Neutrophil (primary cell): Measurements from ENCODE around the gene LPP.

Source experiments
- H3K27ac ChIP-seq: fragments of 200-600 bp; sonication (generic); 2 replicates; pipeline ENCODE4 v1.5.1; 2016; ENCODE audit warnings: mild to moderate bottlenecking, moderate library complexity
- H3K27me3 ChIP-seq: fragments of 200-600 bp; sonication (generic); 2 replicates; pipeline ENCODE4 v1.6.0; 2016; ENCODE audit warnings: mild to moderate bottlenecking
- H3K36me3 ChIP-seq: fragments of 200-600 bp; sonication (generic); 2 replicates; pipeline ENCODE4 v1.5.1; 2017
- H3K4me1 ChIP-seq, 2 experiments: fragments of 200-600 bp in 1 of 2; sonication (generic) in 1 of 2; 1 replicate in 1 of 2; 2 replicates in 1 of 2; pipeline versions ENCODE4 v1.5.1 to v1.6.1; 2013 to 2016; ENCODE audit warnings: low read depth in 1 of 2, low read length in 1 of 2, mild to moderate bottlenecking in 1 of 2, moderate library complexity in 1 of 2; ENCODE audit not compliant: control insufficient read depth in 1 of 2, insufficient read depth in 1 of 2
- H3K4me3 ChIP-seq, 2 experiments: fragments of 200-600 bp in 1 of 2; sonication (generic) in 1 of 2; 1 replicate in 1 of 2; 2 replicates in 1 of 2; pipeline ENCODE4 v1.5.1; 2013 to 2016; ENCODE audit warnings: low read depth in 1 of 2, low read length in 1 of 2, mild to moderate bottlenecking in 1 of 2, moderate library complexity in 1 of 2
- H3K9me3 ChIP-seq: fragments of 200-600 bp; sonication (generic); 2 replicates; pipeline ENCODE4 v1.5.1; 2016
- CTCF ChIP-seq: fragments of 200-600 bp; sonication (generic); IDR thresholded peaks from 2 replicates; pipeline ENCODE4 v1.5.1; 2016; ENCODE audit warnings: antibody characterized with exemption

LPP gene

GRCh38 chr3:188404701-188405100 is 250.7 kb downstream of the LPP start:
- TF ChIP-seq CTCF = no peak
- H3K27ac ChIP-seq = no peak overlapping the region
- no peaks in the 10 kb centered on the region for H3K27me3 ChIP-seq
- H3K4me1 ChIP-seq = peaks cover 2% of the 10 kb centered on the region in 2 experiments
- no peak overlapping the region for H3K4me3 ChIP-seq
- no peaks in the 10 kb centered on the region for H3K9me3 ChIP-seq
- peaks cover 10% of the 10 kb centered on the region for H3K36me3 ChIP-seq

- TF ChIP-seq CTCF = no peak
- Histone ChIP-seq H3K27ac (no peak overlapping the region), H3K27me3 (no peaks in the 10 kb centered on the region), H3K4me1 (peaks cover 3 to 4% of the 10 kb centered on the region in 2 experiments), H3K36me3 (peaks cover 10% of the 10 kb centered on the region), H3K9me3 (no peaks in the 10 kb centered on the region), H3K4me3 (no peak overlapping the region)
Measured at GRCh38 chr3:188407158-188407880, 253.4 kb downstream of the LPP start.

- Histone ChIP-seq H3K9me3 (no peaks in the 10 kb centered on the region), H3K27ac (no peak overlapping the region), H3K4me1 (peaks cover 3 to 4% of the 10 kb centered on the region in 2 experiments), H3K4me3 (no peak overlapping the region), H3K36me3 (peaks cover 10% of the 10 kb centered on the region), H3K27me3 (no peaks in the 10 kb centered on the region)
- no peak for TF ChIP-seq CTCF
Measured at GRCh38 chr3:188408831-188409230, 254.9 kb downstream of the LPP start.

- no peak for TF ChIP-seq CTCF
- Histone ChIP-seq H3K4me3 (no peak overlapping the region), H3K36me3 (peaks cover 4% of the 10 kb centered on the region)
Measured at GRCh38 chr3:188411750-188412149, 257.8 kb downstream of the LPP start.

GRCh38 chr3:188415196-188415595 is 261.2 kb downstream of the LPP start:
- no peak for TF ChIP-seq CTCF
- no peaks in the 10 kb centered on the region for H3K9me3 ChIP-seq
- no peaks in the 10 kb centered on the region for H3K27me3 ChIP-seq
- no peak overlapping the region for H3K4me3 ChIP-seq
- H3K27ac ChIP-seq = no peak overlapping the region
- H3K4me1 ChIP-seq = peaks cover 20 to 29% of the 10 kb centered on the region in 2 experiments
- H3K36me3 ChIP-seq = no peaks in the 10 kb centered on the region

More at GRCh38 chr3:188411750-188412149, 257.8 kb downstream of the LPP start:
- no peak overlapping the region for H3K27ac ChIP-seq
- H3K4me1 ChIP-seq = peaks cover 3 to 4% of the 10 kb centered on the region in 2 experiments
- H3K27me3 ChIP-seq = no peaks in the 10 kb centered on the region
- no peaks in the 10 kb centered on the region for H3K9me3 ChIP-seq
